Stimulated activated CD4-positive, alpha-beta T cell treated with anti-CD3 and anti-CD28 coated beads, Interleukin-4, amount 100 ng/mL, for 48 hours (primary cell): Measurements from ENCODE around the gene NUAK1.
"Not testable (repeated sequence)": the region's sequence is repeated elsewhere in the genome, so short reads cannot be mapped to it uniquely, and the experiment has no call there.

Source experiments
- DNase-seq, 2 donors: peaks; one replicate each; pipeline ENCODE4 v3.0.0-alpha.2; 2020; ENCODE audit warnings: low read depth in 2 of 2

NUAK1 gene

GRCh38 chr12:106033161-106033675 lies 105.5 kb downstream of the NUAK1 start:
- DNase-seq: no peak

GRCh38 chr12:106032623-106032925 lies 106.2 kb downstream of the NUAK1 start:
- DNase-seq: no peak

GRCh38 chr12:106031761-106032622 lies 106.8 kb downstream of the NUAK1 start:
- no peak for DNase-seq

GRCh38 chr12:106030210-106031071 lies 108.3 kb downstream of the NUAK1 start:
- no peak for DNase-seq

- DNase-seq: no peak
Measured at GRCh38 chr12:106029532-106029931, 109.2 kb downstream of the NUAK1 start.

GRCh38 chr12:106027911-106028310 lies 110.8 kb downstream of the NUAK1 start:
- DNase-seq: no peak

- no peak for DNase-seq
Measured at GRCh38 chr12:106027286-106027685, 111.5 kb downstream of the NUAK1 start.

GRCh38 chr12:106025129-106025528 lies 113.6 kb downstream of the NUAK1 start:
- DNase-seq: no peak

- no peak for DNase-seq
Measured at GRCh38 chr12:106023039-106023438, 115.7 kb downstream of the NUAK1 start.

GRCh38 chr12:106022568-106023012 lies 116.2 kb downstream of the NUAK1 start:
- DNase-seq: no peak

- DNase-seq: no peak
Measured at GRCh38 chr12:106021516-106021915, 117.2 kb downstream of the NUAK1 start.

- DNase-seq: no peak
Measured at GRCh38 chr12:106020736-106021135, 118.0 kb downstream of the NUAK1 start.

- no peak for DNase-seq
Measured at GRCh38 chr12:106019144-106019543, 119.6 kb downstream of the NUAK1 start.

- DNase-seq: no peak
Measured at GRCh38 chr12:106018286-106018685, 120.5 kb downstream of the NUAK1 start.

- not testable (repeated sequence) for DNase-seq
Measured at GRCh38 chr12:106016601-106017278, 122.0 kb downstream of the NUAK1 start.

GRCh38 chr12:106015646-106016045 lies 123.1 kb downstream of the NUAK1 start:
- no peak for DNase-seq

- DNase-seq: no peak
Measured at GRCh38 chr12:106013941-106014340, 124.8 kb downstream of the NUAK1 start.
